Epithelial cell of proximal tubule (primary cell): ENCODE data around the gene CIDEB. TPM values are rescaled to one million over a fixed set of nuclear protein-coding genes. Genes with fewer than 3 reads are reported as not detected.
A peak's percentile ranks its signal among the peaks of the same experiment; 100 is the strongest.
"Not testable (repeated sequence)": the region's sequence is repeated elsewhere in the genome, so short reads cannot be mapped to it uniquely, and the experiment has no call there.

Experiments used
- DNase-seq: peaks from one replicate; pipeline ENCODE4 v3.0.0-alpha.2; 2011; ENCODE audit warnings: low read depth
- H3K4me3 ChIP-seq: 2 replicates; pipeline ENCODE4 v1.5.1; 2011; ENCODE audit warnings: low read depth, mild to moderate bottlenecking, low read length
- total RNA-seq: library from RNA; depleted of rRNA; stranded (reverse); fragments of >200 nt; gene quantifications from 2 replicates; pipeline ENCODE4 v1.2.3, GENCODE V29; 2015
- TF ChIP-seq, protein P1 (sequence below): conservative IDR thresholded peaks from 2 replicates; pipeline ENCODE4 v1.5.1; 2012; ENCODE audit warnings: low read depth, mild to moderate bottlenecking, low read length

Gene CIDEB, protein sequence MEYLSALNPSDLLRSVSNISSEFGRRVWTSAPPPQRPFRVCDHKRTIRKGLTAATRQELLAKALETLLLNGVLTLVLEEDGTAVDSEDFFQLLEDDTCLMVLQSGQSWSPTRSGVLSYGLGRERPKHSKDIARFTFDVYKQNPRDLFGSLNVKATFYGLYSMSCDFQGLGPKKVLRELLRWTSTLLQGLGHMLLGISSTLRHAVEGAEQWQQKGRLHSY
- total RNA-seq = 2.0 and 3.6 TPM in 2 replicates

DNA sequence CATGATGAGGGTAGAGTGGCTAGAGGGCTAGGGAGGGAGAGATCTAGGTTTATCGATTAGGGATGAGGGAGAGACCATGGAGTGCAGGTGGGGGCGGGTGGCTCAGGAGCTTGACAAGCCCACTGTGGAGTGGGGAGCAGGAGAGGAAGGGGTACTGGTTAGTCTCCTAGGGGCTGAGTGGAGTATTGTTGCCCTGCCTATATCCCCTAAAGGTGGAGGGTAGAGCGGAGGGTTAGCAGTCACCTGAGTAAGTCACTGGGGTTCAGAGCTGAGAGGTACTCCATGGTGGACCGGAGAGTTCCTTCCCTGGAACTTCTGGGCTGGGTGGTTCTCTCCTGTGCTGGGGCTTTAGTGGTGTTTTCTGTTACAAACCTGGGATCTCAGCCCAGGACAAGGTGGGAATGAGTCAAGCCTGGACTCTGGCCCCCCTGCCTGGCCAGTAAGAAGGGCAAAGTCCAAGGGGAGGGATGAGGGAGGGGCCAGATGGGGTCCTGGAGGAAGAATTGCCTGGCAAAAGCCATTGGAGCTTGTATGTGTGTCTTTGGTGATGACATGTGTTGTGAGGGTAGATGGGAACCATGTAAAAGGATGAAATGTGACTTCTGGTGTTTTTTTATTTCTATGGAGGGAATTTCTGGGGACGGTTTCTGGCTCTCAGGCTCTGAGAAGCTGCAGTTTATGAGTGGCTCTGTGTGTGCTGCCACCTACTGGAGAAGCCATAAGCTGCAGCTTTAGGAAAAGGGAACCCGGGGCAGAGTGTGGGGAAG lies at the start of gene CIDEB:
CIDEB (minus strand) TSS at position 403 of the 767 bp plus-strand sequence; CDS start at position 284, 119 bp downstream.
- H3K4me3 ChIP-seq = peak within 1 kb of the TSS; percentile 30
- TF ChIP-seq, protein P1, sequence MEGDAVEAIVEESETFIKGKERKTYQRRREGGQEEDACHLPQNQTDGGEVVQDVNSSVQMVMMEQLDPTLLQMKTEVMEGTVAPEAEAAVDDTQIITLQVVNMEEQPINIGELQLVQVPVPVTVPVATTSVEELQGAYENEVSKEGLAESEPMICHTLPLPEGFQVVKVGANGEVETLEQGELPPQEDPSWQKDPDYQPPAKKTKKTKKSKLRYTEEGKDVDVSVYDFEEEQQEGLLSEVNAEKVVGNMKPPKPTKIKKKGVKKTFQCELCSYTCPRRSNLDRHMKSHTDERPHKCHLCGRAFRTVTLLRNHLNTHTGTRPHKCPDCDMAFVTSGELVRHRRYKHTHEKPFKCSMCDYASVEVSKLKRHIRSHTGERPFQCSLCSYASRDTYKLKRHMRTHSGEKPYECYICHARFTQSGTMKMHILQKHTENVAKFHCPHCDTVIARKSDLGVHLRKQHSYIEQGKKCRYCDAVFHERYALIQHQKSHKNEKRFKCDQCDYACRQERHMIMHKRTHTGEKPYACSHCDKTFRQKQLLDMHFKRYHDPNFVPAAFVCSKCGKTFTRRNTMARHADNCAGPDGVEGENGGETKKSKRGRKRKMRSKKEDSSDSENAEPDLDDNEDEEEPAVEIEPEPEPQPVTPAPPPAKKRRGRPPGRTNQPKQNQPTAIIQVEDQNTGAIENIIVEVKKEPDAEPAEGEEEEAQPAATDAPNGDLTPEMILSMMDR = peak; percentile 98
- no peak for DNase-seq

DNA sequence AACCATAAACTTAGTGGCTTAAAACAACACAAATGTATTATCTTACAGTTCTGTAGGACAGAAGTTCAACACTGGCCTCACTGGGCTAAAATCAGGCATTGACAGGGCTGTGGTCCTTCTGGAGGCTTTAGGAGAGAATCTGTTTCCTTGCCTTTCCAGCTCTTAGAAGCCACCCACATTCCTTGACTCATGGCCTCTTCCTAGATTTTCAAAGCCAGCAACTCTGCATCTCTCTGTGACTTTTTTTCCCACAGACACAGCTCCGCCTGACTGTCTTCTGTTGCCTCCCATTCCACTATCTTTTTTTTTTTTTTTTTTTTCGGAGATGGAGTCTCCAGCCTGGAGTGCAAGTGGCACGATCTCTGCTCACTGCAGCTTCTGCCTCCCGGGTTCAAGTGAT lies 48.4 kb upstream of the CIDEB start:
- DNase-seq = no peak
- no peak overlapping the region for H3K4me3 ChIP-seq
- TF ChIP-seq, protein P1 = no peak

DNA sequence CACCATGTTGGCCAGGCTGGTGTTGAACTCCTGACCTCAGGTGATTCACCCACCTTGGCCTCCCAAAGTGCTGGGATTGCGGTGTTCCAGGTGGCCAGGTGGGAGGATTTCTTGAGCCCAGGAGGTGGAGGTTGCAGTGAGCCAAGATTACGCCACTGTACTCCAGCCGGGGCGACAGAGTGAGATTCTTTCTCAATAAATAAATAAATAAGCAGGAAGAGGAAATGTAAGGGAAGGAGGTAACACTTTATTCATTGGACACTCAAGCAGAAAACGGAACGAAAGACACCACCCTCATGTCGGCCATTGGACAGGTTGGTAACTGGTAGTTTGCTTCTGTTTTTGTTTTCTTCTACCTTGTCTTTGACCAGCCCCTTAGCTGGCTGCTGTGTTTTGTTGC lies 47.2 kb upstream of the CIDEB start:
- no peak overlapping the region for H3K4me3 ChIP-seq
- TF ChIP-seq, protein P1 = no peak
- DNase-seq = no peak

DNA sequence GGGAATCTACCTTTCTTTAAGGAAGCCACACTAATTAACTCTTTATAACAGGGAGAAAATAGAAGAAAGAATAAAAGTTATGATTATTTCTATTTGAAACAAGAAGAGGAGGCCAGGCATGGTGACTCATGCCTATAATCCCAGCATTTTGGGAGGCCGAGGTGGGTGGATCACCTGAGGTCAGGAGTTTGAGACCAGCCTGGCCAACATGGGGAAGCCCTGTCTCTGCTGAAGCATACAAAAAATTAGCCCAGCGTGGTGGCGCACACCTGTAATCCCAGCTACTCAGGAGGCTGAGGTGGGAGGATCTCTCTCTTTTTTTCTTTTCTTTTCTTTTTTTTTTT lies 46.7 kb upstream of the CIDEB start:
- not testable (repeated sequence) for DNase-seq, H3K4me3 ChIP-seq

DNA sequence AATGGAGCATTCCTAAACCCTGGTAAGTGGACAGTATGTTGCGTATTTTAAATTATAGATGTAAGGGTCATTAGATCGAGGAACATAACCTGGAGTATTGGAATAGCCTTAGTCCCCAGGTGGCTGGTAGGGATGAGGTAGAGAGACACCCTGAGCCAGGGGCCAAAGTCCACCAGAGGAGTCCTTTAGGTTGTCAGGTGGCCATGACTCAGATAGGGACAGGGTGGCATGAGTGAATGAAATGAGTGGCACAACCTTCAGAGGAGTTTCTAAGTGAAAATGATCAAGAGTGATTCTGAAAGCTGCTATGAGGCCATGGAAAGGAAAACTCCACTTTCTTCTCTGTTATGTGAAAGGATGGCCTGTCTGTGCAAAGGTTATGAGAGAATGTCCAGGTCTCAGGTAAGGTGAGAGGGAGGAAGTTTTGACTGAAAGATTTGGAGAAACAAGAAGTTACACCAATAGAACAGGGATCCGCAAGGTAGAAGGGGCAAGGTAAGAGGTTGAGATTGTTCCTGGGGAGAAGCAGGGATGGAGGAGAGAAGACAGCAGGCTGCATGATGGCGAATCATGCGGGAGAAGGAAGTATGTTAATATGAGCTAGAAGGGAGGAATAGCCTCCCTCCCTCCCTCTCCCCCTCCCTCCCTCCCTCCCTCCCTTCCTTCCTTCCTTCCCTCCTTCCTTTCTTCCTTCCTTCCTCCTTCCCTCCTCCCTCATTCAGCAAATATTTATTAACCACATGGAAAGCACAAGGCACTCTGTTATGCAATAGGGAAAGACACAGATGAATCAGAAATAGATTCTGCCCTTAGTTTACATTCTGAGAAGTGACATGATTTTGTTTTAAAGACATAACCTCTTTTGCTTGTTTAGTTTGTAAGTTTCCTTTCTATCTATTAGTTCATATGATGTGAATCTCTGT lies 46.0 kb upstream of the CIDEB start:
- peak; percentile 64 for DNase-seq
- TF ChIP-seq, protein P1 = no peak

DNA sequence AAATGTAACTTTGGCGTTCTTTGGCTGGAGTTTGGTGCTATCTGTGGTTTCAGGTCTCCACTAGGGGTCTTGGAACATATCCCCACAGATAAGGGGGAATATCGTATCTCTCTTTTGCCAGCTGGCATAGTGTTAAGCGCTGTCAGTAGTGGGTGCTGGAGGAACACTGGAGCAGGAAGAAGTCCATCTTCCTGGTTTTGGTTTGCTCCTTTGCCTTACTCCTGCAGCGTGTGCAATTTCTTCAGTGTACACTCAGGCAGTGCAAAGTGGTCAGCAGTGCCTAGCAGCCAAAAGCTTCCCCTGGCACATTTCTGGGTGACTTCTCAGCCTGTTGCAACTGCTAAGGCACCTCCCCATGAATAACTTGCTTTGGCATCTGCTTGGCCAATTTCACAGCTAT lies 43.7 kb upstream of the CIDEB start:
- TF ChIP-seq, protein P1 = peak; percentile 17
- DNase-seq = no peak
- no peak overlapping the region for H3K4me3 ChIP-seq

More for the DNA sequence above, 46.0 kb upstream of the CIDEB start:
- H3K4me3 ChIP-seq = no peak overlapping the region

DNA sequence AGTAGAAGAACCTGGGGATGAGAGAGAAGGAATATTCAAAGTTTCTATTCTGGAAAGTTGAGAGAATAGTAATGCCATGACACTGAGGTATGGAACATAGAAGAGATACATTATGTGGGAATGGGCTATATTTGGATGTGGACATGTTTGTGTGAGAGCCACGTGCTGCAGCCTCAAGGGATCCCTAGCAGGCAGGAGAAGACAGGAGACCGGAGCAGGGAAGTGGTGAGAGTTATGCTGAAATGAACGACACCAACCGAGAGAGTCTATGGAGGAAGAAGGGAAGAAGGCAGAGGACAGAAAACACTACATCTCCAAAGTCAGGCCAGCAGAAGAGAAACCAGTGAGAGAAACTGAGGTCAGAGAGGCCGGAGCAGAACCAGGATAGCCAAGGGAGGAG lies 42.0 kb upstream of the CIDEB start:
- no peak overlapping the region for H3K4me3 ChIP-seq
- TF ChIP-seq, protein P1 = no peak
- DNase-seq = no peak
